Activated CD4-positive, alpha-beta T cell treated with anti-CD3 and anti-CD28 coated beads for 24 hours (primary cell): Measurements from ENCODE around the gene NT5M.

Experiments used
- DNase-seq, 2 donors: peaks; one replicate each; pipeline ENCODE4 v3.0.0-alpha.2; 2020; ENCODE audit warnings: low read depth in 2 of 2

Gene NT5M

DNA sequence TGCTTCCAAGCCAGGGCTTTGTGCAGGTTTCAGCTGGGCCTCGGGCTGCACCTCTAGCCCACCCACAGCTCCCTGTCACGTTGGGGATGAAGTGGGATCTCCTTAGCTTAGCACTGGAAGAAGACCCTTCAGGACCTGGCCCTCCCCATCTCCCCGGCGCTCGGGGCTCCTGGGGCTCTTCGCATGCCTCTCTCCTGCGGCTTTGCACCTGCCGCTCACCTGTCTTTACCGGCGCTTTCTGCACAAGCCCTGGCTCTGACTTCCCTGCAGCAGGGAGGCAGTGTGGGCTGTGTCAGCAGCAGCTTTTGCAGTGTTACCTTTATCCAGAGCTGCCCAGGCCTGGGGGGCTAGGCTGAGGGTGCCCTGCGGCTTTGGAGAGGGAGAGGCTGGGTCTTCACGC is 52.3 kb downstream of the NT5M start:
- DNase-seq = no peak

DNA sequence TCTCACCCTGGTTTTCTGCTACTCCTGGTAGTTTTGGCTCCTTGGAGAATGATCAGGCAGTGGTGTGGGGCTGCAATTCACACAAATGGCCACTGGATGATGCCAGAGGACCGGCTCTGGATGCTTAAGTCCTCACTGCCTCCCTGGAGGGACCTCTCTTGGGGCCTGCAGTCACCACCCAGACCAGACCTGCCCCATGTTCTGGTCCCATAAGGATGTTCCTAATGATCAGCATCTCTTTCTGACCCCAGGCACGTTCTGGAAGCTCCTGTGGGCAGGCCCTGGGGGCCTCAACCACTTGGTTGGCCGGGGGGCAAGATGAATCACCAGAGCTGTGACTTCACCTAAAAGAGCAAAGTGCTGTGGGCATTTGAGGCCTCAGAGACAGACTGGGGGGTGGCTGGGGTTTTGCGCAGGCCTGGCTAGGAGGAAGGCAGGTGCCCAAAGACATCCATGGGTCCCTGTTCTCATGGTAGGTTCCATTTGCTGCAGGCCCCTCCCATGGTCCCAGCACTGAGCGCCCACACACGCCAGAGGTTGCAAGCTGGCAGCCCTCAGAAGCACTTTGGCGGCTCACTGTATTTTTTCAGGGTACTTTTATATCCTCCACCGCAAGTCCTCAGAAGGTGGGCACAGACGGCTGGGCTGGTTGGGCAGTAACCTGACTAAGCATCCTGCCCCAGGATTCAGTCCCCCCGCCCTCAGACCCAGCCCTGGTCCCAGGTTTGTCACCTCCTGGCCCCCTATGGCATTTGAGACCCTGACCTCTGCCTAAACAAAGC is 53.2 kb downstream of the NT5M start:
- peak; percentile 55 to 61 for DNase-seq

DNA sequence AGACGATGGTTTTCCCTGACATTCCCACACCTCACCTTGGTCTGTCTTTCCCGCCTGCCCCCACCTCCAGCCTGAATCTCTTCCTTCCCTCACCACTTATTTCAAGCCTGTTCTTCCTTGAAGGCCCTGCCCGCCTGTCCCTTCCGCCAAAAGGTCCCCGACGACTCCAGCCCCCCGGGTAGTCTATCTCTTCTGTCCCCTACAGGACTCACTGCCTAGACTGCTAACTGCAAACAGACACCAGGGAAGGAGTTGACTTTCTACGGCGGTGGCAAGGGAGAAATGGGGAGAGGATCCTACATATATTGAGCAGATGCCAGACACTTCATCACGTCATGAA is 53.7 kb downstream of the NT5M start:
- DNase-seq = no peak

DNA sequence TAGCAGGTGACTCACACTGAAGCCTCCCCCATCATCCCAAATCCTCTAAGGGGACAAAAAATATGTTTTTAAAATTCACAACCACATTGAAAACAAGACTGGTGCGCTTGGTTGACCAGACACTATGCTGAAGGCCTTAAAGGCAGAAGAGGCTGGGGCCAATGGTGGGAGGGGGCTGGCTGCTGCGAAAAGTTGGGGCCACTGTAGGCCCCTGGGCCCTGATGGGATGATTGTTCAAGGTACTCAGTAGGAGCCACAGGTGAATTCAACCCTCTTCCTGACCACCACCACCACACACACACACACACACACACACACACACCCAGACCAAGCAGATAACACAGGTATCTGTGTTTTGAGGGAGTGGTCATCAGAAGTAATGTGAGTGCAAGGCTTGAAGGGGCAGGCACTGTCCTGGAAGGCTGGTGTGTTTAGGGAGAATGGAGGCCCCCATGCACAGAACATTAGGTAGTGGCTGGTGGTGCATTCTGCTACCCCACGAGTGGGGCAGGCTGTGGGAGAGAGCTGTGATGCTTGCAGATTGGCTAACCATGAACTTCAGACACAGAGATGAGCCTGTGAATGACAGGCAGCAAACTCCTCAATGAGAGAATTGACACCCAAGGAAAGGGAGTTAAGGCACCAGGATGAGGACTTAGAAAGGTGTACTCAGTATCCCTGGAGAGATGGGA is 55.0 kb downstream of the NT5M start:
- DNase-seq = no peak

DNA sequence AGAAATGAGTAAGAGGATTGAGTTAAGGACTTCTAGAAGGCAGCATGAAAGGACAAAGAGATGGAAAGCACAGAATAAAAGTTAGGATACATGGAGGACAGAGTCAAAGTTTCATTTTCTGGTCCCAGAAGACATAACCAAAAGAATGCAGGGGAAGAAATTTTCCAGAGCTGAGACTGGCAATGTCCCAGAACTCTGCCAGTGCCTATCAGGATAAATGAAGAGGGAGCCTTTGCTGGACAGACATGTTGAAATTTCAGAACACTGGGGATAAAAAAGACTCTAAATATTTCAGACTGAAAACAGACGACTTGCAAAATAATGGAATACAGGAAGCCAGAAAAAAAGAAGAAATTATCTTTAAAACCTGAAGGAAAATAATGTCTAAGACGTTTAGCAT is 55.7 kb downstream of the NT5M start:
- DNase-seq = no peak

DNA sequence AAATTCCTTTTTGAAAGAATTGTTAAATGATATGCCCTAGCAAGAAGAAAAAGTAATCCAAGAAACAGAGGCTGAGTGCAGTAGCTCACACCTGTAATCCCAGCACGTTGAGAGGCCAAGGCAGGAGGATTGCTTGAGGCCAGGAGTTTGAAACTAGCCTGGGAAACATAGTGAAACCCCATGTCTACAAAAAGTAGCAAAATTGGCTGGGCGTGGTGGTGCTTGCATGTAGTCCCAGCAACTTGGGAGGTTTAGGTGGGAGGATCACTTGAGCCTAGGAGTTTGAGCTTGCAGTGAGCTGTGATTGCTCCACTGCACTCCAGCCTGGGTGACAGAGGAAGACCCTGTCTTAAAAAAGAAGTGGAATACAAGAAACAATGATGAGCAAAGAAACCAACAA is 56.1 kb downstream of the NT5M start:
- no peak for DNase-seq

DNA sequence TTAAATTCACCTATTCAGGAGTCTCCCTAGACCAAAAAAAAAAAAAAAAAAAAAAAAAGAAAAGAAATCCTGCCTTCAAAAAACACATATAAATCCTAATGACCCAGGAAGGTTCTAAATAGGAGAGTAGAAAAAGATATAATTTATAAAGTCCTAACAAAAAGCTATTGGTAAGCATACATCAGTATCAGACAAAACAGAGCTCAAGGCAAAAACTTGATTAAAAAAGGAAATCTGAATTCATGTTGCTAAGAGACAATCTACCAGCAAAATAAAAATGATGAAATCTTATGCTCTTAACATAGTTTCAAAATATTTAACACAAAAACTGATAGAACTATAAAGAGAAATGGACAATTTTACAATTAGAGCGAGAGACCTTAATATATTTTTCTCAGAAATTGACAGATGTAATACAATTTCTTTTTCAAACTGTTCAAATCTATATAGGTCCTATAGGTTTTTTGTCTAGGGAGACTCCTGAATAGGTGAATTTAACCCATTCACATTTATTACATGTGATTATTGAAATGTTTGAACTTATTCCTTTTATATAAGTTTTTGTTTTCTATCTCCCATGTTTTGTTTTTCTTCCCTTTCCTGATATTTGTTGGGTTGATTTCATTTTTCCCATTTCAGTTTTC is 57.0 kb downstream of the NT5M start:
- no peak for DNase-seq

DNA sequence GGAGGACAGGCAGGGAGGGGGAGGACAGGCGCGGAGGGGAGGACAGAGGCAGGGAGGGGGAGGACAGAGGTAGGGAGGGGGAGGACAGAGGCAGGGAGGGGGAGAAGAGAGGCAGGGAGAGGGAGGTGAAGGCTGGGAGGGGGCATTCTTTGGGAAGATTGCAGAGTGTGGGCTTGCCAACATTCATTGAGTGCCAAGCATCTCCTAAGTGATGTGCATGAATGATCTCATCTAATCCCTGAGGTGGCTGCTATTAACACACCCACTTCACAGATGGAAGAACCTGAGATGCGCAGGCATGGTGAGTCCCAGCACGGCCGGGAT is 58.3 kb downstream of the NT5M start:
- no peak for DNase-seq

DNA sequence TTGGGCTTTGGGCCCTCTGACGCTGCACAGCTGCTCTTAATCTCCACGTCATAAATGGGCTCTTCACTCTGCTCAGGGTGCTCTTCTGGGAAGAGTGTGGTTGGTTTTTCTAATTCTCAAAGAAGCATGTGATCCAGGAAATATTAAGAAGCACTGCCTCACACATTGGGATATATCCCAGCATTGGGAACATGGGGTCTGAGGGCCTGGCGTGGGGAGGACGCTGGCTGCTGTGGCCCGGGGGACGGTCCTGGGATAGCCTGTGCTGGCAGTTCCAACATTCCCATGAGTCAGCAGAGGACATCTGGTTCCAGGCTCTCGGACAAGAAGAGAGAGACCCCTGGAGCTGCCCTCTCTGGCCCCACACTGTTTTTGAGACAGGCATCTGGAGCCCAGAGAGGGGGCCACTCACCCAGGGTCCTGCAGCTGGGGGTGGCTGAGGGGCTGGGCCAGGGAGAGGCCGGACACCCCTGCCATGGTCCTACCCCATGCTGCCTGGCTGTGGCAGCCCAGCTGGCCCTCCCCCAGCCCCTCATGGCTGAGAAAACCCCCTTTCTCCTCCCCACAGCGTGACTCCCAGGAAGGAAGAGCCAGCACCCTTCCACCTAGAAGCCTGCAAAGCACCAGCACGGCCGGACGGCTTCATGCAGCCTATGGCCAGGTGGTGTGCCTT is 58.8 kb downstream of the NT5M start:
- DNase-seq = no peak

DNA sequence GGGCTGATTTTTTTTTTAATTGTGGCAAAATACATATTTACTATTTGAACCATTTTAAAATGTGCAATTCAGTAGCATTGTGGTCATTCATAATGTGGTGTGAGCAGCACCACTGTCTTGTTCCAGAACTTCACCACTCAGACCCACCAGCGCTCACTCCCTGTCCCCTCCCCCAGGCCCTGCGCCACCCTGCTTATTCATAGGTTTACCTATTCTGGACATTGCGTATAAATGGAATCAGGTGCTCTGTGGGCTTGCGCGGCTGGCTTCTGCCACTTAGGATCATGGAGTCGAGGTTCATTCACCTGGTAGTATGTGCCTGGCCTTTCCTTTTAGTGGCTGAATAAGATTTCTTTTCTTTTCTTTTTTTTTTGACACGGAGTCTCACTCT is 59.4 kb downstream of the NT5M start:
- DNase-seq = no peak

DNA sequence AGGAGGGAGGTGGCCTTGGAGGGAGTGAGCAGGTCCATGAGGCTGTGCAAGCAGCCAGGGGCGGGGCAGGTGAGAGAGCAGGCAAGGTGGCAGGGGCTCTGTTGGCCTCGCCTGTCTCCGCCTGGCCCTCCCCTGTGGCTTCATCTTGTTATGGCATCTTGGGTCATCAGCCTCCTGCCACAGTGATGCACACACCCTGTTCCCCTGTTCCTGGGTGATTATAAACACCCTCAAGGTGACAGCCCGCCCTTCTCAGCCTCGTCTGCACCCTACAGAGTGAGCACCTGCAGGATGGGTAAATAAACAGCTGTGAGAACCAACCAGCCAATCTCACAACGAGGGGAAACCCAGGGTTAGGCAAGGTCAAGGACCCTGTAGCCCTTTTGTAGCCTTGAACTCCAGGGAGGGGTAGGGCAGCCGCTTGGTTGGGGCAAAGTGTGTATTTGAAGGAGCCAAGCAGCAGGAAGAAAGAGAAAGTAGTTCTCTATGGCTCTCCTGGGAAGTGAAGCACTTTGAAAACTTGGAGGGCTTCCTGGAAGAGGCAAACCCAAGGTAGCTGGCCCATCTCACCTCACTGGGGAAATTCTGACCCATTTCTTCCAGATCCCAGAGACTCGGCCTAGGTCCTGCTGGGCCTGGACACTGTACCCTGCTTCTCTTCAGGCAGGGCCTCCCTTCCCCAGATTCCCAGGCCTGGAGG is 60.6 kb downstream of the NT5M start:
- DNase-seq = no peak

DNA sequence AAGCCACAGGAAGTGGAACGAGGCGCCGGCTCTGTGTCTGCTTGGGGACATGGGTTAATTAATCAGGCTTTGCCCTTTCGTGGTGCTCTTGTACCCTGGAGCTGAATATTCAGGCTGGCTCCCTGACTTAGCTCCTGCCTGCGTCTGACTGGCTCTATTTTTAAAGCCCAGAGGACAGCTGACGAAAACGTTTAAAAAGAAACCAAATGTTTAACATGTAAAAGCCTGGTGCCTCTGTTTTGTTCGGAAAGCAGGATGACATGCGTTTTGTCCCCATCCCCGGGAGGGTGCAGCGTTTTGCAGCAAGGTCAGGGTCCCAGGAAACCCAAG is 61.1 kb downstream of the NT5M start:
- DNase-seq = no peak

DNA sequence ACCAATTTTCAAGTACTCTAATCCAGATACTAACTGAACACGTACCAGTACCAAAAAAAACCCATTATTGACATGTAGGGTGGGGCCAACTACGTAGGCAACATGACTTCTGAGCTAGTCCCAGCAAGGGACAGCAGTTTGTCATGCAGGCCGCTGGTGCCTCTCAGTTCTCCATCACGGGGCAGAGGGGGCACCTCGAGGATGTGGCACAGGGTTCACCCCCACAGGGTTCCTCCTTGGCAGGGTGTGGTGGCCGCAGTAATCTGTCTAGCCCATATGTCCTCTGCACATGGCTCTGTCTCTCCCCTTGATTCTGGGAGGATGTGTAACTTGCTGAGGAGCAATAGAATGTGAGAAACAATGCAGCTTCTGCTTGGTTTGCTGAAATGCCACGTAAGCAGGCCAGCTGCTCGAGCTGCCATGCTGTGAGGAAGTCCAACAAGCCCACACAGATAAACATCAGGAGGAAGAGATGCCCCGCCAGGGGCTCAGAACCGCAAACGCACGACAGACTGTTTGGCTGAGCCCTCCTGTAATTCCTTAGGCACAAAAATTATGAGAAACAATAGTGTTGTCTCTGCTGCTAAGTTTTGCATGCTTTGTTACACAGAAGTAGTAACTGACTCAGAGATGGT is 62.4 kb downstream of the NT5M start:
- DNase-seq = no peak

DNA sequence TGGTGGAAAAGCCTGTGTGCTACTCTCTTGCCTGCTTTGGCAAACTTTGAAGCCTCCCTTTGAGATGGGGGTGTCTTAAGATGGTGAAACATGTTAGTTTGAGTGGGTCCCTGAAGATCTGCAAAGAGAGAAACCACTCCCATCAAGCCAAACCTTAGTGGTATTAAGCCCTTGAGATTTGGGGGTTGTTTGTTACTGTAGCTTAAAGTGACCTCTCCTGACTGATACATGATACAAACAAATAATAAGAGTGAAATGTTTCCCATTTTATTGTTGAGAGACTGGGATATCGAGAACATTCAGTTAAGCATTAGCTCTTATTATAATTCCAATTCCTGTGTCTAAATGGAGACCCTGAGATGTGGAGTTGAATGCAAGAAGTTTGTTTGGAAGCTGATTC is 63.1 kb downstream of the NT5M start:
- no peak for DNase-seq

DNA sequence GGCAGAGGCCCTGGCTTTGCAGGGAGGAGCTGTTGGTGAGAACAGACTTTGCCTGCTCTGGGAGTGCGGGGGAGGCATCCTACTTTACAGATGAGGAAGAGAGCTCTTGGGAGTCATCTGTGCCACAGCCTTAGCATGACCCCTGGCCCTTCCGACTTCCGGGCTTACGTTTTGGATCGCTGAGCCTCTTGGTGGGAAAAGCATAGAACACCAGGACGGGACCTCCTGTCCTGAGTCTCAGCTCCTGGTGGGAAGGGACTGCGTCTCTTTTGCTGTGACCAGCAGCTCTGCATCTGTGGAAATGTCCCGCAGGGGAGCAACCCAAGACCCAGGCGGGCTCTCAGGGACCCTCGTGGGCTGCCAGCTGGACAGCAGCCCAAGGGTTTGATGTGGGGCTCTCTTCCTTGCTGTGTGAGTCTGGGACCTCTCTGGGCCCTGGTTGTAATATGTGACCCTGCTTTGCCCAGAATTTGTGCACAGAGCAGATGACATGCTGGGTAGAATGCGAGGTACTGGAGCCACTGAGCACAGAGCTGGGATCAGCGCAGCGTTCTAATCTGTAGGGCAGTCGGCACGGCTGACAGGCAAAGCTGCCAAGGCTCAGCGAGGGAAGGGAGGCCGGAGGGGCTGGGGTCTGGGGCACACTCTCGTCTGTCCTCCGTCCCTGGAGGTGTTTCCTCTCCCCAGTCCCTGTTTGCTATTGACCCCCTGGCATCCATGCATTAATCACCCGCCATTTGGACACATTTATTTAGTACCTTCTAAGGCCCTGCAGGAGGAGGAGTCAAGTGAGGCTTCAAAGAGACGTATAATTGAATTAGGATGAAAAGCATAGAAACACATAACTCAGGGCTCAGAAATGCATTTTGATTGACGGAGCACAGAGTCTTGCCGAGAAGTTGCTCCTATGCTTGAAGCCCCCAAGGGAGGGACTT is 64.0 kb downstream of the NT5M start:
- DNase-seq = no peak

DNA sequence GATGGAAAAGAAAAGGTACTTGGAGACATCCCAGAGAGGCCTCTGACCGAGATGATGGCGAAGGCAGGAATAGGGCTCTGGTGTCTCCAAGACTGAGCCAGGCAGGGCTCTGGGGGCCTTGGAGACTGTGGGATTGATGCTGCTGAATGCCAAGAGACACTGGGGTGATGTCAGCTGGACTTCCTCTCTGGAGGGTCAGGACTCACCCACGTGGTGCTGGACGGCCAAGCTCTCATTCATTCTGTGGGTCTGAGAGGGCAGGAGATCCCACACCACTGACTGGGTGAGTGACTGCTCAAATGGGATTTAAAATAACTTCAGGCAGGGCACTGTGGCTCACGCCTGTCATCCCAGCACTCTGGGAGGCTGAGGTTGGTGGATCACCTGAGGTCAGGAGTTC is 64.8 kb downstream of the NT5M start:
- DNase-seq = no peak

DNA sequence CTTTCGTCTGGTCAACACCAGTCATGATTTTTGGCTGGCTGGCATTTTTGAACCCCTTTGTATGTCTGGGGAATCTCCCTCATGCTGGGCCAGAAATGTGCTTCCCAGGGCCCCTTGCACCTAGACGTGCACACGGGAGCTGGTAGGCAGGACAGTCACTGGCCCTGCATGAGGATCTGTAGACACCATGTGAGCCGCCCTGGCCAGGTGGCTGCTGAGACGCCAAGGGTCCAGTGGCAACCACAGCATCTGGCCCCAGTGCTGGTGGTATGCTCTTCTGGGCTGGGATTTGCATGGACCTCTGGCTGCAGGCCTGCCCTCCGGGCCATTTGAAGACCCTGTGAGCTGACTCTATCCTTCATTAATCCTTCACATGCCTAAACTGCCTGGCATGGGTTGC is 67.5 kb downstream of the NT5M start:
- DNase-seq = no peak

DNA sequence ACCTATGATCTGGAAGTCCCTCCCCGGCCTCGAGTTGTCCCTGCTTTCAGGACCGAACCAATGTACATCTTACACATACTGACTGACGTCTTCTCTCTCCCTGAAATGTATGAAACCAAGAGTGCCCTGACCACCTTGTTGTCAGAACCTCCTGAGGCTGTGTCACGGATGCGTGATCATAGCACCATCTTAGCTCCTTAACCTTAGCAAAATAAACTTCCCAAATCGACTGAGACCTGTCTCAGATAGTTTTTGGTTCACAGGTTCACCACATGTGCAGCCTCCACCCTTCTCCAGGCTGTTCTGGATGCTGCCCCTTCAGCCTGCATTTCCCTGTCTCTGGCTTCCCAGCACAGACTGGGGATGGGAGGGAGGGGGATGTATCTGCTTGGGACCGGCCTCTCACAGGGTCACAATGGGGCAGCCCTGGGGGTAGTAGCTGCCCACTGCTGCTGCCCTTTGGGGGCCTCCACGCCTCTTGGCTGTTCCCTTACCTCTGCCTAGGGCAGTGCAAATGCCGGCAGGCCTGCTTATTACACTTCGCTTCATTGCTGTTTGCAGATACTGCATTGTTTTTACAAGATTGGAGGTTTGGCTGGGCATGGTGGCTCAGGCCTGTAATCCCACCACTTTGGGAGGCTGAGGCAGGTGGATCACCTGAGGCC is 69.8 kb downstream of the NT5M start:
- DNase-seq = no peak

DNA sequence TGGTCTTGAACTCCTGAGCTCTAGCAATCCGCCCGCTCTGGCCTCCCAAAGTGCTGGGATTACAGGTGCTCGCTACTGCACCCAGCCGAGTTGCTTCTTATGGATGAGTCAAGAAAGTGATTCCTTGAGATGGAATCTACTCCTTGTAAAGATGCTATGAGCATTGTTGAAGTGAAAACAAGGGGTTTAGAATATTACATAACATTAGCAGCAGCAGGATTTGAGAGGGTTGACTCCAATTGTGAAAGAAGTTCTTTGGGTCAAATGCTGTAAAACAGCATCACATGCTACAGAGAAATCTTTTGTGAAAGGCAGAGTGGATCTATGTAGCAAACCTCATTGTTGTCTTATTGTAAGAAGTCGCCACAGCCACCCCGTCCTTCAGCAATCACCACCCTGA is 72.7 kb downstream of the NT5M start:
- DNase-seq = no peak

DNA sequence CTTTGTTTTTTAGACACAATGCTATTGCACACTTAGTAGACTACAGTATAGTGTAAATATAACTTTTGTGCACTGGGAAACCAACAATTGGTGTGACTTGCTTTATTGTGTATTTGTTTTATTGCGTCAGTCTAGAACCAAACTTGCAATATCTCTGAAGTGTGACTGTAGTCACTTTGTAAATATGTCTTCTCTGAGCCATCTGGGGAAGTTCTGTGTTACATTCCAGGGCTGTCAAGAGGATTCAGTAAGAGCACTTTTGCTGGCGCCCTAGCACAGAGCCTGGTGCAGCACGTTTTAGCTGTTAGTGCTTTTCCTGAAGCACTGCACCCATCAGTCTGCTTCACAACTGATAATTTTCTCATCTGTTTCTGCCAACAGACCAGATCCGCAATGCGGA is 73.2 kb downstream of the NT5M start:
- DNase-seq = no peak
